Caco-2 (cell line): ENCODE measurements around the gene WDR76. TPM values are rescaled to one million over a fixed set of nuclear protein-coding genes. Genes with fewer than 3 reads are reported as not detected.

Experiments used
- BruUV-seq: library from RNA; stranded (reverse); fragments of 400-500 nt; replicated peaks from 2 replicates; lab custom pipeline; 2021; lab: Mats Ljungman, UMichigan
- CTCF ChIA-PET: fragments of 300-600 bp; sonication (Branson Sonifier 250); formaldehyde crosslinking; loops from one replicate; lab custom pipeline; 2022; ENCODE audit warnings: antibody characterized with exemption; lab: Charles Lee
- POLR2A ChIA-PET: fragments of 300-600 bp; sonication (Branson Sonifier 250); formaldehyde crosslinking; loops from one replicate; lab custom pipeline; 2022; ENCODE audit warnings: antibody characterized with exemption; lab: Charles Lee
- DNase-seq, 2 experiments: peaks; one replicate each; pipeline versions ENCODE4 v3.0.0 to v3.0.0-alpha.2; 2020 to 2022
- H3K27me3 ChIP-seq: replicated peaks from 2 replicates; pipeline ENCODE4 v1.6.0; 2011; ENCODE audit warnings: low read length; ENCODE audit not compliant: control insufficient read depth, insufficient read depth
- H3K36me3 ChIP-seq: 2 replicates; pipeline ENCODE4 v1.5.1; 2011; ENCODE audit warnings: low read length; ENCODE audit not compliant: control insufficient read depth, insufficient read depth
- H3K4me1 ChIP-seq: fragments of 250-450 bp; sonication (Bioruptor Pico); 2 replicates; pipeline ENCODE4 v1.5.1; 2020; ENCODE audit warnings: mild to moderate bottlenecking
- H3K4me3 ChIP-seq: 2 replicates; pipeline ENCODE4 v1.5.1; 2011; ENCODE audit warnings: low read depth, mild to moderate bottlenecking, control low read depth, low read length
- H3K9me3 ChIP-seq: fragments of 250-450 bp; sonication (Bioruptor Pico); 2 replicates; pipeline ENCODE4 v1.5.1; 2020; ENCODE audit warnings: mild to moderate bottlenecking, moderate library complexity
- H3K27ac Mint-ChIP-seq: one replicate; pipeline ENCODE4 v1.8.0; 2022; ENCODE audit warnings: mixed read lengths; ENCODE audit not compliant: unreplicated experiment
- H3K27me3 Mint-ChIP-seq: one replicate; pipeline ENCODE4 v1.8.0; 2022; ENCODE audit warnings: mixed read lengths; ENCODE audit not compliant: insufficient read depth, unreplicated experiment
- H3K36me3 Mint-ChIP-seq: one replicate; pipeline ENCODE4 v1.8.0; 2022; ENCODE audit warnings: mild to moderate bottlenecking, mixed read lengths; ENCODE audit not compliant: insufficient read depth, unreplicated experiment
- H3K4me1 Mint-ChIP-seq: one replicate; pipeline ENCODE4 v1.8.0; 2022; ENCODE audit warnings: low read depth, mixed read lengths; ENCODE audit not compliant: unreplicated experiment
- H3K4me3 Mint-ChIP-seq: one replicate; pipeline ENCODE4 v1.8.0; 2022; ENCODE audit warnings: mild to moderate bottlenecking, moderate library complexity, mixed read lengths; ENCODE audit not compliant: unreplicated experiment
- H3K9me3 Mint-ChIP-seq: one replicate; pipeline ENCODE4 v1.8.0; 2022; ENCODE audit warnings: mixed read lengths; ENCODE audit not compliant: unreplicated experiment
- intact Hi-C: fragments of 100-400 bp; cut with micrococcal nuclease; formaldehyde crosslinking; loops from one replicate; pipeline ENCODE4 v1.10.0; 2022; ENCODE audit not compliant: unreplicated experiment
- total RNA-seq: library from RNA; stranded (reverse); gene quantifications from 2 replicates; pipeline ENCODE4 v1.2.3, GENCODE V29; 2022
- TF ChIP-seq, protein P1 (sequence below), 2 experiments: fragments of 200-600 bp in 1 of 2; IDR thresholded peaks; 1 replicate in 1 of 2; 2 replicates in 1 of 2; pipeline versions ENCODE4 v1.5.1 to v1.8.0; 2011 to 2022; ENCODE audit warnings: antibody characterized with exemption in 1 of 2, control low read depth in 1 of 2, inconsistent platforms in 1 of 2, low read depth in 1 of 2, low read length in 1 of 2, mild to moderate bottlenecking in 1 of 2, moderate library complexity in 1 of 2; ENCODE audit not compliant: insufficient read depth in 1 of 2, severe bottlenecking in 1 of 2, unreplicated experiment in 1 of 2

WDR76 gene
- total RNA-seq, 1 experiment from 2014 or later: 26.9 TPM

DNA sequence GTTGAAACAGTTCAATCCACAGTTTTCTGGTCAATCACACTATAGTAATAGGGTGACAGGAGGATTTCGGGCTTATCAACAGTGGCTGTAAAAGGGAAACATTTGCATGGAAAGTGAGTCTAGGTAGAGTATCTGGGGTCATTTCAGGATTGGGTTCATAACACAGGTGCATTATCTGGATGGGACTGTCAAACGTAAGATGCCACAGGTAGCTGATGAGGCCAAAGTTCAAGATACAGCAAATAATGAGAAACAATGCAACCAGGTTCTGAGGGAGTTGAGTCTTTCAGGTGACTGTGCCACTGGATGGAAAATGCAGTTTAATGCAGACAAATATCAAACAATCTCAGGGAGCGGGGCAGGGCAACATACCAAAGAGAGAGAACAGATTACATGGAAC is 62.2 kb downstream of the WDR76 start:
- H3K27ac Mint-ChIP-seq: peak overlapping the region; percentile 48
- CTCF ChIA-PET: no interaction called here
- peak; percentile 59 for DNase-seq

DNA sequence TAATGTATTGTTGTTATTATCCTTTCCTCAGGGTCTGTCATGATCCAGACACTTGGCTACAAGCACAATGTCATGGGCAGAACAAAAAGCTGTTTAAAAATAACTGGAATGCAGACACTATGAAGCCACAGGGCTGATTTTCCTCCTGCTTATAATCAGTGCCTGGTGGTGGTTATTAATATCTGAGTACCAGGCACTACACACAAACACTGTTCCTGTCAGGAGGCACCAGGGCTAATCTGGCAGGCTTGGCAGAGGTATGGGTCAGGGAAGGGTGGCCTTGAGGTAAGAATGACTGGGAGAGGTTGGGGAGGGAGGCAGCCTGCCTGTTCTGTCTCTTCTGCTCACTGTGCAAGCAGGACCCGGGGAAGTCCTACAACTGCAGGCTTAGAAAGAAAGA is 67.2 kb downstream of the WDR76 start:
- Histone ChIP-seq H3K4me1 (peaks cover 20% of the 10 kb centered on the region), H3K4me3 (no peak overlapping the region), H3K36me3 (no peaks in the 10 kb centered on the region), H3K9me3 (no peaks in the 10 kb centered on the region), H3K27me3 (no peaks in the 10 kb centered on the region)
- Mint-ChIP-seq H3K27ac (peak overlapping the region; percentile 6), H3K9me3 (no peaks in the 10 kb centered on the region), H3K36me3 (peaks cover 13% of the 10 kb centered on the region), H3K4me3 (no peak overlapping the region), H3K27me3 (no peaks in the 10 kb centered on the region), H3K4me1 (peaks cover 19% of the 10 kb centered on the region)
- BruUV-seq: no TSS peak
- intact Hi-C loops: no loop called here
- ChIA-PET POLR2A (no interaction called here), CTCF (no interaction called here)
- DNase-seq: no peak
- TF ChIP-seq, protein P1, sequence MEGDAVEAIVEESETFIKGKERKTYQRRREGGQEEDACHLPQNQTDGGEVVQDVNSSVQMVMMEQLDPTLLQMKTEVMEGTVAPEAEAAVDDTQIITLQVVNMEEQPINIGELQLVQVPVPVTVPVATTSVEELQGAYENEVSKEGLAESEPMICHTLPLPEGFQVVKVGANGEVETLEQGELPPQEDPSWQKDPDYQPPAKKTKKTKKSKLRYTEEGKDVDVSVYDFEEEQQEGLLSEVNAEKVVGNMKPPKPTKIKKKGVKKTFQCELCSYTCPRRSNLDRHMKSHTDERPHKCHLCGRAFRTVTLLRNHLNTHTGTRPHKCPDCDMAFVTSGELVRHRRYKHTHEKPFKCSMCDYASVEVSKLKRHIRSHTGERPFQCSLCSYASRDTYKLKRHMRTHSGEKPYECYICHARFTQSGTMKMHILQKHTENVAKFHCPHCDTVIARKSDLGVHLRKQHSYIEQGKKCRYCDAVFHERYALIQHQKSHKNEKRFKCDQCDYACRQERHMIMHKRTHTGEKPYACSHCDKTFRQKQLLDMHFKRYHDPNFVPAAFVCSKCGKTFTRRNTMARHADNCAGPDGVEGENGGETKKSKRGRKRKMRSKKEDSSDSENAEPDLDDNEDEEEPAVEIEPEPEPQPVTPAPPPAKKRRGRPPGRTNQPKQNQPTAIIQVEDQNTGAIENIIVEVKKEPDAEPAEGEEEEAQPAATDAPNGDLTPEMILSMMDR (IDR thresholded peaks at IDR 0.05; ENCODE audit: insufficient read depth in 1 of 2, low read depth in 1 of 2, low read length in 1 of 2, severe bottlenecking in 1 of 2, unreplicated experiment in 1 of 2): no peak

More for the DNA sequence above, 62.2 kb downstream of the WDR76 start:
- no peaks in the 10 kb centered on the region for H3K36me3 ChIP-seq
- no peaks in the 10 kb centered on the region for H3K27me3 ChIP-seq
- POLR2A ChIA-PET: interaction anchor here (1.0 kb wide), 1 partner anchor 64 kb away, joined by 5 read pairs; no protein-coding TSS in a partner anchor
- H3K9me3 ChIP-seq: no peaks in the 10 kb centered on the region
- TF ChIP-seq, protein P1 (IDR thresholded peaks at IDR 0.05; ENCODE audit: insufficient read depth in 1 of 2, low read depth in 1 of 2, low read length in 1 of 2, severe bottlenecking in 1 of 2, unreplicated experiment in 1 of 2): no peak
- intact Hi-C loops: loop anchor here (1.0 kb wide), 1 partner anchor 12 kb away; no protein-coding TSS in a partner anchor
- H3K4me1 ChIP-seq: peaks cover 32% of the 10 kb centered on the region
- H3K4me1 Mint-ChIP-seq: peaks cover 31% of the 10 kb centered on the region
- H3K27me3 Mint-ChIP-seq: no peaks in the 10 kb centered on the region
- no peak overlapping the region for H3K4me3 ChIP-seq
- H3K36me3 Mint-ChIP-seq: peaks cover 10% of the 10 kb centered on the region
- BruUV-seq: no TSS peak
- peak overlapping the region; percentile 33 for H3K4me3 Mint-ChIP-seq
- no peaks in the 10 kb centered on the region for H3K9me3 Mint-ChIP-seq

DNA sequence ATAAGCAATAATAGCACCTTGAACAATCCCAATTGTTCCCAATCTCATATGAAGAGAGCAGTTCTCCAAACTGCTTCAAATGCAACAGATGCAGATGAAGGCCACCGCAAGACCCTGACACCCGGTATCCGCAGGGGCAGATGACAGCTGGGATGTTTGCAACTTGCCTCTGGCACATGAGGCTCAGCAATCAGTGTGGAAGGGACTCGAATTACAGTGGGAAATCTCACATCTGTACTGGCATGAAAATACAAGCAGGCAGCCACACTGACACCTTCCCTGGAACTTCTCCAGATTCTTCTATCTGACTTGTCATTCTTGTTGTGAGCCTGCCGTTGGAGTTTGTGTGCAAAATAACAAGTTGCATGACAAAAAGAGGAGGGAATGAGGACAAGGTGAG is 68.8 kb downstream of the WDR76 start:
- no TSS peak for BruUV-seq

More for the DNA sequence above, 68.8 kb downstream of the WDR76 start:
- H3K36me3 Mint-ChIP-seq: peaks cover 17% of the 10 kb centered on the region
- no peaks in the 10 kb centered on the region for H3K27me3 Mint-ChIP-seq
- CTCF ChIA-PET: no interaction called here
- H3K4me1 Mint-ChIP-seq: peaks cover 4% of the 10 kb centered on the region
- H3K4me3 ChIP-seq: no peak overlapping the region
- no peaks in the 10 kb centered on the region for H3K9me3 ChIP-seq
- no peak for DNase-seq
- H3K27ac Mint-ChIP-seq: no peak overlapping the region
- H3K4me3 Mint-ChIP-seq: no peak overlapping the region
- intact Hi-C loops: no loop called here
- H3K4me1 ChIP-seq: peaks cover 4% of the 10 kb centered on the region
- POLR2A ChIA-PET: no interaction called here
- TF ChIP-seq, protein P1 (IDR thresholded peaks at IDR 0.05; ENCODE audit: insufficient read depth in 1 of 2, low read depth in 1 of 2, low read length in 1 of 2, severe bottlenecking in 1 of 2, unreplicated experiment in 1 of 2): no peak
- H3K27me3 ChIP-seq: no peaks in the 10 kb centered on the region
- H3K36me3 ChIP-seq: no peaks in the 10 kb centered on the region
- no peaks in the 10 kb centered on the region for H3K9me3 Mint-ChIP-seq
